ENCODE data around the gene ZSCAN31. TPM values are rescaled to one million over a fixed set of nuclear protein-coding genes. Genes with fewer than 3 reads are reported as not detected.

Gene ZSCAN31
- total RNA-seq, 6 experiments from 2014 or later, result 0.64 to 2.0 (median 0.95) TPM

DNA sequence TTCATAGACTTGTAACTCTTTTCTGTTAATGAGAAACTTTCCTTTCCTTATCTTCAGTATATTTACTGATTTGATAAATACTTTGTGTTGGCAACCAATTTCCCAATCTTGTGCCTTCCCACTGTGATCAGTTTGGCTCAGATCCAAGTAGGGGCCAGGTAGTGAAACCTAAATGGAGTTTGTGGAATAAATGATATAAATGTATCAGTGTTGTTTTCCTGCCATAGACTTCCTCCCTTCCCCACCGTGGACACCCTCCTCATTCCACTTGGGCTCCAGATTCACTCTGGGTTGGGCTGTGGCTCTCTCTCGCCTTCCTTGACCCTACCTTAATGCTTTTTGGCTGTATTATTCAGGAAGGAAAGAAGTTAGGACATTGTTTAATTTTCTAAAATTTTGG lies 15.1 kb upstream of the ZSCAN31 start:
- H3K27me3 Mint-ChIP-seq (ENCODE audit: insufficient read depth), result peaks cover 3% of the 10 kb centered on the region
- DNase-seq, result no peak
- peak overlapping the region; percentile 99 for H3K4me3 Mint-ChIP-seq
- H3K4me1 Mint-ChIP-seq (ENCODE audit: low read depth), result peaks cover 43% of the 10 kb centered on the region
- no peak overlapping the region for H3K27ac Mint-ChIP-seq
- no peaks in the 10 kb centered on the region for H3K9me3 Mint-ChIP-seq
- peaks cover 5% of the 10 kb centered on the region; the same call in 1 of the 2 replicates for H3K36me3 Mint-ChIP-seq (ENCODE audit: low read depth)
- TF ChIP-seq, protein P1, sequence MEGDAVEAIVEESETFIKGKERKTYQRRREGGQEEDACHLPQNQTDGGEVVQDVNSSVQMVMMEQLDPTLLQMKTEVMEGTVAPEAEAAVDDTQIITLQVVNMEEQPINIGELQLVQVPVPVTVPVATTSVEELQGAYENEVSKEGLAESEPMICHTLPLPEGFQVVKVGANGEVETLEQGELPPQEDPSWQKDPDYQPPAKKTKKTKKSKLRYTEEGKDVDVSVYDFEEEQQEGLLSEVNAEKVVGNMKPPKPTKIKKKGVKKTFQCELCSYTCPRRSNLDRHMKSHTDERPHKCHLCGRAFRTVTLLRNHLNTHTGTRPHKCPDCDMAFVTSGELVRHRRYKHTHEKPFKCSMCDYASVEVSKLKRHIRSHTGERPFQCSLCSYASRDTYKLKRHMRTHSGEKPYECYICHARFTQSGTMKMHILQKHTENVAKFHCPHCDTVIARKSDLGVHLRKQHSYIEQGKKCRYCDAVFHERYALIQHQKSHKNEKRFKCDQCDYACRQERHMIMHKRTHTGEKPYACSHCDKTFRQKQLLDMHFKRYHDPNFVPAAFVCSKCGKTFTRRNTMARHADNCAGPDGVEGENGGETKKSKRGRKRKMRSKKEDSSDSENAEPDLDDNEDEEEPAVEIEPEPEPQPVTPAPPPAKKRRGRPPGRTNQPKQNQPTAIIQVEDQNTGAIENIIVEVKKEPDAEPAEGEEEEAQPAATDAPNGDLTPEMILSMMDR (IDR thresholded peaks at IDR 0.05), result no peak

DNA sequence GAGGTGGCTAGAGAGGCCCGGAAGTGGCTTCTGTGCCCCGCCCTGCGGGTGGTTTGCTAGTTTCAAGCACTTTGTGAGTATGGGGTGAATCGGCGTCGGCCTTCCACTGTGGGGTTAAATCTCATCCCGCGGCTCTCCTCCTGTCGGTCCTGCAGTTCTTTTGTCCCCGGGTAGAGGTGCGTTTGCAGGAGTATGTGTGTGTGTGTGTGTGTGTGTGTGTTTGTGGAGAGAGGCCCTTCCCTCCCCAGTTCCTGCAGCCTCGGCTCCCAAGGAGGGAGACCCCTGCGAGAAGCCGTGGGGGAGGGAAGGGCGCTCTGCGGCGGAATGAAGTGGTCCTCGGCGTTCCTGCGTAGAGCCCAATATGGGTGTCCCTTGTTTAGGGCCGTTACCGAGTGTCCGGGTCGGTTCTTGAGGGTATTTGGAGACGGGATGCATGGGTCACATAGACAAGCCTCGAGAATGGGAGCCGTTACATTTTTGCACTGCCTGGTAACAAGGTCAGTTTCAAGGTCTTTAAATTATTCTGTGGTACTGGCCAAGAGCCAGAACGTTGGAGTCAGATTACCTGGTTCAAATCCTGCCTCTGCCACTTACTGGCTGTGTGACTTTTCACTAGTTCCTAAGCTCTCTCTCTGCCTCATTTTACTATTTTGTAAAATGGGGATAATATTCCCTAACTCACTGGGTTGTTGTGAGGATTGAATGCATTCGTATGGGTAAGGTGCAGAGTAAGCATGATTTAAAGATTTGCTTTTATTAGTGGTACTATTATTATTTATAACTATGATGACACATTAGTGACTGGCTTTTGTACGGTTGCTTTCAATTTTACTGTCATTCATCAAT lies 14.2 kb upstream of the ZSCAN31 start, which contains the start of gene ZKSCAN3:
Gene ZKSCAN3, plus strand, starts transcription at position 56 of the 846 bp plus-strand sequence. CDS start 9,640 bp downstream, outside the sequence.
- TF ChIP-seq, protein P1 (IDR thresholded peaks at IDR 0.05), result no peak
- Mint-ChIP-seq H3K27ac (peak within 1 kb of the TSS; percentile 88), H3K4me3 (peak within 1 kb of the TSS; percentile 99), H3K36me3 (ENCODE audit: low read depth) (peaks cover 5% of the 10 kb centered on the region; the same call in 1 of the 2 replicates), H3K9me3 (no peaks in the 10 kb centered on the region), H3K27me3 (ENCODE audit: insufficient read depth) (peaks cover 5% of the 10 kb centered on the region), H3K4me1 (ENCODE audit: low read depth) (peaks cover 36% of the 10 kb centered on the region)
- DNase-seq, result peak; percentile 75

DNA sequence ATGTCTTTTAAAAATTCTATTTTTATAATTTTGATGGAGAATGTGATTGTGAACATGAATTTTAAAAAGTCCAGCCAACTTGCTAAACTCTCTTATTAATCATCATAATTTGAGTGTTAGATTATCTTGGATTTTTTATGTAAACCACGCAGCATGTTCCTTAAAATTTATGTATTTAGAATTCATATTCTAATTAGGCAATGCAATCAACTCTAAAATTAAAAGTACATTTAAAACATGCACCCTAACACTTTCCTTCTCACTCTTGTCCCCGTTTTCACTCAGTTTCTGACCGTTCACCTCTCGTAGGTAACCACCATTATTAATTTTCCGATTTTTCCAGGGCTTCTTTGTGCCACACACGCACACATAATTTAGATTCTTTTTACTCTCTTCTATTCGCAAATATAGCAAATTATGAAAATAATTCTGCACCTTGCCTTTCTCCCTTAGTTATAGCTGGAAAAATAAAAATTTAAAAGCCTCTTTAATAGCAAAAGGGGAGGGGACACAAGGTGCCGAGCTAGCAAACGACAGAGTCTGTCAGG lies 13.5 kb upstream of the ZSCAN31 start:
- no peaks in the 10 kb centered on the region for H3K9me3 Mint-ChIP-seq
- H3K27me3 Mint-ChIP-seq (ENCODE audit: insufficient read depth), result peaks cover 5% of the 10 kb centered on the region
- peak overlapping the region; percentile 99 for H3K4me3 Mint-ChIP-seq
- TF ChIP-seq, protein P1 (IDR thresholded peaks at IDR 0.05), result no peak
- peaks cover 32% of the 10 kb centered on the region for H3K4me1 Mint-ChIP-seq (ENCODE audit: low read depth)
- H3K36me3 Mint-ChIP-seq (ENCODE audit: low read depth), result peaks cover 5% of the 10 kb centered on the region; the same call in 1 of the 2 replicates
- H3K27ac Mint-ChIP-seq, result peak overlapping the region; percentile 88
- no peak for DNase-seq

DNA sequence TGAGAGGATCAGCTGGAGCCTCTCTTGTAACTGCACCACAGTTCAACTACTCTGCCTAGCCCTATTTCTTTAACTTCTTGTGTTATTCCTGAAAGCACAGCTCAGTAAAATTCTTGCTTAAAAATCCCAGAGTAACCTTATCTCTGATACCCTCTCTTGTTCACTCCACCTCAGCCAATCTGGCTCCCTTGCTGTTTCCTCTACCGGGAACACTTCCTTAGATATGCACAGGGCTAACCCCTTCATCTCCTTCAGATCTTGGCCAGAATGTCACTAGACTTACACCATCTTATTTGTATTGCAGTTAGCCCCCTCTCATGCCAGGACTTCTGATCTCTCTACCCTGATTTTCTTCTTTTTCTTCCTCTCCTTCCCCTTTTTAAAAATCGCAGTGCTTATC lies 11.2 kb upstream of the ZSCAN31 start:
- no peak for DNase-seq
- Mint-ChIP-seq H3K27me3 (ENCODE audit: insufficient read depth) (peaks cover 5% of the 10 kb centered on the region), H3K36me3 (ENCODE audit: low read depth) (peaks cover 5% of the 10 kb centered on the region; the same call in 1 of the 2 replicates), H3K4me3 (no peak overlapping the region), H3K4me1 (ENCODE audit: low read depth) (peaks cover 26% of the 10 kb centered on the region), H3K27ac (no peak overlapping the region), H3K9me3 (no peaks in the 10 kb centered on the region)
- TF ChIP-seq, protein P1 (IDR thresholded peaks at IDR 0.05), result no peak

DNA sequence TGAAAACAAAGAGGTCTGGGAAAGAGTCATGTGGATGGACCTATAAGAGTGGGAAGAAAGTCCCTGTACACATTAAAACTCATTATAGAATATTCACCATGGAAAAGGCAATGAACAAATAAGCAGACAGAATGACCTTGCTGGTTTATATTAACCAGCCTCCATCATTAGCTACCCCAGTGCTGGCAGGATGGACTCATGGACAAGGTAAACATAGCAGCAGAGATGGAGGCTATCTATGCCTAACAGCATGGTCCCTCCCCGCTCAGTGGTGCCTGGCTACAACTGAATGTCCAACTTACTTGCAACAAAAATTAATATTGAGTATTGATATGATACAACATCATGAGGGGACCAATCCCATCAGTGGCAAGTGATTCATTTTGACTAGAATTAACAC lies 9.3 kb upstream of the ZSCAN31 start:
- H3K27me3 Mint-ChIP-seq (ENCODE audit: insufficient read depth), result peaks cover 5% of the 10 kb centered on the region
- no peaks in the 10 kb centered on the region; the same call in 1 of the 2 replicates for H3K9me3 Mint-ChIP-seq
- H3K27ac Mint-ChIP-seq, result no peak overlapping the region
- no peak overlapping the region for H3K4me3 Mint-ChIP-seq
- TF ChIP-seq, protein P1 (IDR thresholded peaks at IDR 0.05), result no peak
- peaks cover 5% of the 10 kb centered on the region; the same call in 1 of the 2 replicates for H3K36me3 Mint-ChIP-seq (ENCODE audit: low read depth)
- no peak for DNase-seq
- peaks cover 9% of the 10 kb centered on the region for H3K4me1 Mint-ChIP-seq (ENCODE audit: low read depth)

All from HFFc6 (cell line).